Left cardiac atrium (tissue), 4 donors: ENCODE measurements around the gene SLC37A3. TPM values are rescaled to one million over a fixed set of nuclear protein-coding genes. Genes with fewer than 3 reads are reported as not detected.
"Not testable (repeated sequence)": the region's sequence is repeated elsewhere in the genome, so short reads cannot be mapped to it uniquely, and the experiment has no call there.

Source experiments
- ATAC-seq, 2 donors: fragments of 200-7000 bp; cut with Tn5 transposase; one replicate each; pipeline ENCODE4 v1.9.1; 2020; ENCODE audit warnings: mild to moderate bottlenecking in 2 of 2, moderate library complexity in 2 of 2
- DNase-seq: peaks from one replicate; pipeline ENCODE4 v3.0.0-alpha.2; 2020
- intact Hi-C, 2 donors: fragments of 100-400 bp; cut with DNase I; formaldehyde crosslinking; loops; one replicate each; pipeline versions ENCODE4 v1.14.1 to v1.15.1; 2022 to 2023
- total RNA-seq, 2 donors: library from RNA; stranded (reverse); fragmentation: NEBNext Ultra II Directional; extraction: Animal tissue kit (Norgen Biotek cat#: 25700); gene quantifications; one replicate each; pipeline ENCODE4 v1.2.1, GENCODE V29; 2021
- donor health status: DM: no; HTN: yes; CAD: no.
- donor health status: DM: no; HTN: yes; CAD: no; lungs with severe emphysema.
- donor health status: DM: yes; HTN: yes; CAD: no.
- donor health status: Dilated cardiomyopathy.

Gene SLC37A3
- total RNA-seq, 2 donors from 2014 or later, result 11.4 to 18.7 TPM

DNA sequence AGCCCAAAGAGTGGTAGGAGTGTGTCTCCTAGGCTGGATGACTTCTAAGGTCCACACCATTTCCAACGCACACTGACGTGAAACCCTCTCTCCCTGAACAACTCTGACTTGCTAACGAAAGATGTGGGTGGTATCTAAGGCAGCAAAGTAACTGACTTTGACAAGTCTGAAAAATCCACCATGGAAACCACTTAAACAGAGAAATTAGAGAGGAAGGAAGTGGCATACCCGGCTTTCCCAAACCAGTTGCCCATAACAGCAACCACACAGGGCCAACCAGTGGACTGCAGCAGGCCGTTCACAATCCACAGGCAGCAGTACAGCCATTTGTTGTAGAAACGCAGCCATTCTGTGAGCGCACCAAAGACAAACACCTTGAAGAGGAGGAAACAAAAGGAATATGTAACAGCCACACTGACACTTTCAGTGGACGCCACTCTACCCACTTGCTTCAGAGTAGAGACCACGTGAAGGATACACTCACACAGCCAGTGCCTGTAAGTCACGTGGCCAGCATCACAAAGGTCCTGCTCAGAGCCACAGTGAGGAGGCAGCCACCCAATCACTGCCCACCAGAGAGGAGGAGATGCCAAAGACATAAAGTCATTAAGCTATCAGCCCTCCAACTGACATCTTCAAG, 39.8 kb downstream of the SLC37A3 start:
- DNase-seq (no peak), ATAC-seq (peak; percentile 34 to 44)
- intact Hi-C loops, result no loop called here

DNA sequence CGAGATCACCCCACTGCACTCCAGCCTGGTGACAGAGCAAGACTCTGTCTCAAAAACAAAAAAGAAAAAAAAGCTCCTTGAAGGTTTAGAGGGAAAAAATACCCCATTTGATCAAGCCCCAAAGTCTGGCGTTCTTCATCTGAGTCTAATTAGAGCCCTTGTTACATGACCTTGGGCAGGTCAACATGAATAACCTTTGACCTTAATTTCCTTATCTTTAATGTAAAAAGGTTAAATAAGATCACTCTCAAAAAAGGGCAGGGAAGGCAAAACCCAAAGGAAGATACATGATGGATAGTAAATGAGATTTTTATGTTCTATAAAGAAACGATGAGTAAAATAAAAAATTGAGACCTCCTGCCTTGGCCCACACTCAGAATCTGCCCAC, 40.3 kb downstream of the SLC37A3 start:
- ATAC-seq, result no peak
- no peak for DNase-seq
- intact Hi-C loops, result no loop called here

DNA sequence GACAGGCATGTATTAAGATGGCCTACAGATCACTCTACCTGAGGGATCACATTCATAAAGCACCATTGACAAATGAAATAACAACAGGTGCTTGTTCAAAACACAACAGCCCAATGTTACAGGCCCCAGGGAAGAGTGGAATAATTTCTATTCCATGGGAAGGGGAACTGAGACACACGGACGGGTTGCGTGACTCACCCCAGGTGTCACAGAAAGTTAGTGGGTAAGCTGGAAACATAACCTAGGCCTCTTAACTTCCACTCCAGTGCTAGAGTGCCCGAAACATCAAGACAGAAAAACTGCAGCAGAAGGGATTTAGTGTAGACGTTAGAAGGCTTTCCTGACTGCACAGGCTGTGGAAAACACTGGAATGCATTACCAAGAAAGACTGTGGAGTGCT, 48.3 kb downstream of the SLC37A3 start:
- intact Hi-C loops, result no loop called here
- no peak for DNase-seq
- ATAC-seq, result no peak

DNA sequence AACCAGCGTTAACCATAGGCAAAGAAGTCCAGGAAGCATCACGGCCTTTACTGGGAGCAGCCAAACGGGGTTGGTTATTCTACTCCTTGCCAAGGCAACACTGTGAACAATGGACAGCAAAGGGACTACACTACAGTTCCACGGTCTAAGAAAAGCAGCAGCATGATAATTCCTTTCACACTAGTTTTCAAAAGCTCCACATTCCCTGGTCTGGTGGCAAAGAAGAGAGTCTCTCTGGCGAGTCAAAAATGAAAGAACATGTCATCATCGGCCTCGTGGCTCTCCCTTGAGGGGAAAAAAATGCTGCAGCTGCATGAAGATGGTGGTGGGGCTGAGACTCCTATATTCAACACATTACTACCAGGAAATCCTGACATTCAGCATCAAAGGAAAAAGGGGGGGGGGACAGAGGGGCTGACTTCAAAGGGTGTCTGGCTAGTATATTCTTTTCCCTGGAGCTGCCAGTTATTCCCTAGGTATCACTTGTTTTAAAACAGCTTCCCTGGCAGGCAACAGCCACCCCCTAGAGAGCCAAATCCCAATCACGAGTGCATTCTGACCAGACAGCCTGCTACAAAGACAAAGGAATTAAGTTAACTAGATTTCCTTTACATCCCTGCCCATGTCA, 49.1 kb downstream of the SLC37A3 start:
- ATAC-seq (peak; percentile 38 to 41), DNase-seq (no peak)
- intact Hi-C loops, result no loop called here

DNA sequence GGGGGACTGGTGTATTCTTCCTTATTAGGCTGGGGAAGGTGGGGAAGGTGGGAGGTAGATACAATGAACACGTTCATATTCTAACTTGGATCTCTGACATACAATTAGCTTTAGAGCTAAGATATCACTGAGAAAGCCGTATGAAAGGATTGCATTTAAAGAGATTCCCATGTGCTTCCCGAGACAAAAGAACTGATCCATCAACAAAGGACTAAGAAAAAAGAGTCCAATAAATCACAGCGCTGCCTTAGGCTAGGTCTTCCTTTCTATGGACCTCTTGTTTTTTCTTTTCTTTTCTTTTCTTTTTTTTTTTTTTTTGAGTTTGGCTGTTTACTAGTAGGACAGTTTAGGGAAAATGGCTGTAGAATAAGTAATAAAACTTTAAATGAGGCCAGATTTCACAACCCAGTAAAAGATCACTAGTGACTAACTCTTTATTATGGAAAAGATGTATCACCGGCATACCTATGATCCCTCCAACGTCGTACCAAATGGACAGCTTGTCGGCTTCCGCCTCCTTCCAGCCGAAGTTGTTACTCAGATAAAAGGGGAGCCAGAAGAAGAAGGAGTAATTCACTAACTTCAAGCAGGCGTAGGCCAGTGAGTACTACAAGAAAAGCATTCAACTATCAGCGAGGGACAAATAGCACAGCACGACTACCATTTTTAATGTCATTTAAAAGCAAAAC, 50.0 kb downstream of the SLC37A3 start:
- DNase-seq, result no peak
- ATAC-seq, result no peak
- intact Hi-C loops, result no loop called here

DNA sequence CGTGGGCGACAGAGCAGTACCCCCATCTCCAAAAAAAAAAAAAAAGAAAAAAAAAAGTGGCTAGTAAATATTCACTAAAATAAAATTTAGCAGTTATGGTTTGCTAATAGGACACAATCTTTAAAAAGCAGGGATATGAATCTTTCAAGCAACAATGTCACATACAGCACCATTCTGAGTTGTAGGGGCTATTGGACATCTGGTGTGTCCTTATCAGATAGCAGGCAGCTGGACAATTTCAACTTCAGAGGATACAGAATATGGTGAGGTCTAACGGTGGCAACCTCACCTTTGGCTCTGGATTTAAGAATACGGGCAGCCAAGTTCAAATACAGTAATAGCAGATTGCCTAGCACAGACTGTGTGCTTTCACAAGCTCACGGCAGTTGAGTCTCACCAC, 51.1 kb downstream of the SLC37A3 start:
- intact Hi-C loops, result no loop called here
- DNase-seq, result no peak

DNA sequence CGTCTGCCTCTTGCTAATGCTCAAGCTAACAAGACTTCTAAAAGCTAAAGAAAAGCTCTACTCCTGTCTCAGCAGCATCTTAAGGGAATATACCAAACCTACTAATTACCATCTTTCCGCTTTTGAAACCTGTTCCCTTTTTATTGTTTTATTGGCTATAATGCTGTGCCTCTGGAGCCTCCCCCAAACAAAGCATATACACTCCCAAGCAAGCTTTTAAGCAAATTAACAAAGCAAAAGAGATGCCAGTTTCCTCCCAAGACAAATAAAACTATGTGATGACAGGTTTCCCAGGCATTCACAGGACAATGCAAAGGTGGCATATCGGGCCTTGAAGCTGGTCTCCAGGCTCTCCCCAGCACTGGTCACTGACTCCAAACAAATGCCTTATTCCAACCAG, 52.9 kb downstream of the SLC37A3 start:
- ATAC-seq (no peak), DNase-seq (no peak)
- intact Hi-C loops, result no loop called here

More for the DNA sequence above, 51.1 kb downstream of the SLC37A3 start:
- no peak for ATAC-seq

DNA sequence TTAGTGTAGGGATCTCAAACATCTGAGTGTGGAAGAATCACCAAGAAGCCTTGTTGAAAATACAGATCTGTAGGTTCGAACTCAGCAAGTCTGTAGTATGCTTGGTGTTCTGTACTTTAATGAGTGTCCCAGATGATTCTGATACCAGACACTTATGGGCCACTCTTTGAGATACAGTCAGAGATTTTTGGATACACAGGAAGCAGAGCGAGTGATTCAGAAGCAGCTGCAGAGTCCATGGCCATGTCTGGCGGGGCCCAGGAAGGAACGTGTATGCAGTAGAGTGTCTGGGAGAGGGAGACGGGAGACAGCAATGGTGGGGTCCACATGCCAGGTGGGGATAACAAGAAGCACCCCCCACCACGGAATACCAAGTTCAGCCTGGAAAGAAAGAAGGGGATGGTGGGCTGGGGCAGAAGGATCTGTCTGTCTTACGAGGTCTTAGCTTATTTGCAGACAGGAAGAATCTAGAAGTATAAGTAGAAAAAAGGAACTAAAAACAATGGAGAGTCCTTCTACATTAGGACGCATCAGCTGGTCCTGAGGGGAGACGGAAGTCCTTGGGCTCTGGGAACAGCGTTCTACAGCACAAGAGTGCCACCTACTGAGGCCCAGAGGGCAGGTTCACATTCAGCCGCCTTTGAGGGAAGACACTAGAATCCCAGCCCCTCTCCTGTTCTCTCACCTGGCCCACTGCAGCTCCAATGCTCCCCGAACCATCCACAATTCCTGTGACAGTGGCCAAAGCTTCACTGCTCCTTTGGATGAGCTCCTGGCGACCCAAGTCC, 55.4 kb downstream of the SLC37A3 start:
- DNase-seq (peak; percentile 41), ATAC-seq (peak; percentile 76 to 87)
- intact Hi-C loops, result no loop called here

DNA sequence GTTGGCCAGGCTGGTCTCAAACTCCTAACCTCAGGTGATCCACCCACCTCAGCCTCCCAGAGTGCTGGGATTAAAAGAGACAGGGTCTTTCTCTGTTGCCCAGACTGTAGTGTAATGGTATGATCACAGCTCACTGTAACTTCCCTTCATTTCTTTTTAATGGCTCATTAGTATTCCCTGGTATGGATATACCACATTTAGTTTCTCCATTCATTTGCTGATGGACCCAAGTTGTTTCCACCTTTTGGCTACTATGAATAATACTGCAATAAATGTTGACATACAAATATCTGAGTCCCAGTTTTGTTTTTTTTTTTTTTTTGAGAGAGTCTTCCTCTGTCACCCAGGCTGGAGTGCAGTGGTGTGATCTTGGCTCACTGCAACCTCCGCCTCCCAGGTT, 59.4 kb downstream of the SLC37A3 start:
- DNase-seq, intact Hi-C loops, ATAC-seq: not testable (repeated sequence)

DNA sequence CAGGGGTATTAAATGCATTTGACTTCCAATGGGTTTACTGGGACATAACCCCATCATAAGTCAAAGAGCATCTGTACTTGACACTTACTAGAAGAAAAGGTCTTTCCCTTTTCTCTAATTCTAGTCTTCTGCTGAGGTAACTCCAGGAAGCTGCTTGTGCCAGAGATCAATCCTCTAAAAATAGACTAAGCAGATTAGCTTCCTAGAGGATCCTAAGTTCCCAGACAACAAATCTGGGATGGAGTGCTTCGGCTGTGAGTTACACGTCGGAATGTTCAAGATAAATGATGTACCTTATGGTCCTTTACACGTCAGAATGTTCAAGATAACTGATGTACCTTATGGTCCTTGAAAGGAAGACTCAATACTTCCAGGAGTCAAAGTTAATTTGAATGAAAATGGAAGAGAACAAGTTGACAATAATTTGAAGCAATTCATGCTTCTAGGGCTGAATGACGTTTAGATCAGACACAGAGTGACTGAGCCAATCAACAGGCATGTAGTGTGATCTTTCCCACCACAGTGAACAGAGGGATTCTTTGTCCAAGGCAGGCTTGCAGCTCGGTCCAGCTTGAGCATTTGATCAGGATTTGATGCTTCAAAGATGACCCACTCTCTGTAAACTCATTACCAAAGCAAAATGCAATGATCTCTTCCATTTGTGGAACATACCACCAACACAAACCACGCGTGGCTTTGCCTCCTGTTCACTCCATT, 63.8 kb downstream of the SLC37A3 start:
- intact Hi-C loops, result no loop called here
- no peak for DNase-seq
- peak; percentile 32 to 40 for ATAC-seq

DNA sequence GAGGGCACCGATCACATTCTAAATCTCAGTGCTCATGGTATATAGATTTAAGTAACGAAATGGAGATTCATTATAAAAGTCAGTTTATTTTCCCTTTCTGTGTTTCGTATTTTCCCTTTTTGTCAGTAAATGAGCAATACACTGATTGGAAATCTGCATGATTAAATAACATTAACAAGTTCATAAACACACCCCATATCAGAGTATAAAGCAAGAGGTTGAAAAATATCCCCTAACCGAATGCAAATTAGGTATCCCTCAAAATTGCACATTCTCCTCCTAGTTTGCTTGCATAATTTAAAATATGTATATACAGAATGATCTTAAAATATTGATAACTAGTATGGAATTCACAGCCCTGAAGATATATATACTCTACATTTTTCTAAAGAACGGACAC, 64.6 kb downstream of the SLC37A3 start:
- ATAC-seq (no peak), DNase-seq (no peak)
- intact Hi-C loops, result no loop called here

DNA sequence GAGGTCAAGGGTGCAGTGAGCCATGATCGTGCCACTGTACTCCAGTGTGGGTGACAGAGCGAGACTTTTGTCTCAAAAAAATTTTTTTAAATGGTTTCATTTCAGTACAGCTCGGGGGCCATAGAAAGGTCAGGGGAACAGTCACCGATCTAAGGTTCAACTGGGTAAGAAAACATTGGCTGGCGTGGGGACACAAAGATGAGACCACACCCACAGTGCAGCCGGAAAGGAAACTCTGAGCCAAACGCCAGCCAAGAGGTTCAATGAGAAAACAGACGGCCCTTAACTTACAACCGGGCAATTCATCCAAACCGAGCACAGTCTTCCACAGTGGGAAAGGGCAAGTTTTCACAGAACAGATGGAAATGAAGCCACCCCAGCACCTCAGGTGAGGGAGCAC, 65.1 kb downstream of the SLC37A3 start:
- peak; percentile 51 for DNase-seq
- intact Hi-C loops, result no loop called here

DNA sequence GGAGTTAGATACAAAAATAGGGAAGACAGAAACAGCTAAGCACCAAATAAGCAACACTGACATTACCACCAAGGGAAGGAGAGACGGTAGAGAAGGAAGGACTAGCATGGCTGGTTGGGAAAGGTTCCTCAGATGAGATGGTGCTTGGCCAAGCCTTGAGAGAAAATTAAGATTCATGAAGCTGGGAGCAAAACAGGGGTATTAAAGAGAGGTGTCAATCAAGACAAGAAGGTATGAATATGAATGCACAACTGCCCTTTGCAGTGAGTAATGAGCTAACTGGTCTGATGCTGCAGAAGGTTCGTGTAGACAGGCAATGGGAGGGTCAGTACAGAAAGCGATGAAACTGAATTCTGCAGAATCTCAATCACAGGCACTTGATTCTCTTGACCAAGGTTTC, 67.7 kb downstream of the SLC37A3 start:
- no peak for DNase-seq
- ATAC-seq, result no peak
- intact Hi-C loops, result no loop called here

More for the DNA sequence above, 65.1 kb downstream of the SLC37A3 start:
- ATAC-seq, result peak in 1 of 2 donors; percentile 57

DNA sequence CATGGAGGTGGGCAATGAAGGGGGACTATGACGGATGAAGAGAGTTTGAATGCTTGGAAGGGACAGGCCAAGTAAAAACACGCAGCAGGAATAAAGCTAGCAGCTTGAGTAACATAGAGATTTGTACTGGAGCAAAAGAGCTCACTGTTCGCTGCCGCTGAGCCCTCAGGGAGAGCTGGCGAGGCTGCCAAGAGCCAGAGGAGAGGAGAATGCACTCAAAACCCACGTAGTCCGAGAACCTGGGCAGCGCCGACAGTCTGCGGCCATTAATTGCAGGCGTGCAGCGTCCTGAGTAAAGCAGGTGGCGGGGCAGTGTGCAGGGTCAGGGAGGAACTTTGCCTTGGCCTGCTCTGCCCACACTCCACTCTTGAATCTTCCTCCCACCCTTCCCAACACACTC, 68.2 kb downstream of the SLC37A3 start:
- ATAC-seq (no peak), DNase-seq (no peak)
- intact Hi-C loops, result no loop called here

DNA sequence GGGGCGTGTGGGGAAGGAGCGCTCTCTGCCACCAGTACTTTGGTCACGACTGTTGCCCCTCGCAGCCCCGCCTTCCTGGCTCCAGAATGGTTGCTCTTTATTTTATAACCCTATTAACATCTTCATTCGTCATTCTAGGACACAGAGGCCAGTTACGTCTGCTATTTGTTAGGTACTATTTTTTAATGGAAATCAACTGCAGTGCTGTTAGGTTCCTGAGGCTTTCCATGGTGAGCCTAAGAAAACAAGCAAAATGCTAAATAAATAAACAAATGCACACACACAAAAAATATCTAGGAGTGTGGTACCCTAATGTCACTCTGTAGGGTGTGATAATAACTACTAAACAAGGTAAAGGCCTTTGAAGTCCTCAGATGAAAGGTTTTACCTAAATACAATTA, 71.1 kb downstream of the SLC37A3 start:
- DNase-seq, result no peak
- intact Hi-C loops, result loop anchor here in 1 of 2 donors (10.0 kb wide), 1 partner anchor 152 kb away; the partner anchor contains the start of gene KDM7A
- no peak for ATAC-seq

DNA sequence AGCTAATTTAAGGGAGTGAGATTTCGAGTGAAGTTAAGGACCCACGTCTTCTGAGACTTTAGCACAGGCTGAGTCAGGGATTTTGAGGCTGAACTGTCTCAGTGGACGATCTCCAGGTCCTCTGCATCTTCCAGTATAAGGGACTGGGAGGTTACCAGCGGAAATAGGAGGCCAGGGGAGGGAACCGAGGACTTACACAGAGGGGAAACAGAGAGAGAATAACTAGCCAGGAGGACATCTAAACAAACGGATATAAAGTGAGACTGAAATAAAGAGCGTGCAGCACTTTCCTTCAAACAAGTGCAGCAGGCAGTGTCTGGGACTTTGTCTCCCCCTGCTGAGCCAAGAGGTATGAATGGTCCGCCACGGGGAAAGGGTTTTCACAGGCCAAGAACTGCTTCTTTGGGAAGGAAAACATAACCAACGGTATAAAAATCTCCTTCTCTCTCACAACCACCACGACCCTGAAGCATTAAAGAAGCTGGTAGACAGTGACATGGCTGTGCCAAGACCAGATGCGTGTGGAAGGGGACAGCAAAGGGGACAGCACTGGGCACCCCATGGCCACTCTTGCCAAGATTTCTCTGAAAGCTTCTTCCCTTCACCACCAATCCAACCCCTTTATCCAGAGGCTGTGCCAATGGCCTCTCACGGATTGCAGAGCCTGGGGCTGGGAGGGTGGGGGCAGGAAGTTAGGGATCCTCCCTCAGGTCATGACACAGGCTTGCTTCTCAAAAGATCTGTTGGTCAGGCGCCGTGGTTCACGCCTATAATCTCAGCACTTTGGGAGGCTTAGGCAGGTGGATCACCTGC, 72.0 kb downstream of the SLC37A3 start:
- ATAC-seq (peak; percentile 90 to 92), DNase-seq (peak; percentile 63)
- intact Hi-C loops, result loop anchor here in 1 of 2 donors (10.0 kb wide), 1 partner anchor 152 kb away; the partner anchor contains the start of gene KDM7A

DNA sequence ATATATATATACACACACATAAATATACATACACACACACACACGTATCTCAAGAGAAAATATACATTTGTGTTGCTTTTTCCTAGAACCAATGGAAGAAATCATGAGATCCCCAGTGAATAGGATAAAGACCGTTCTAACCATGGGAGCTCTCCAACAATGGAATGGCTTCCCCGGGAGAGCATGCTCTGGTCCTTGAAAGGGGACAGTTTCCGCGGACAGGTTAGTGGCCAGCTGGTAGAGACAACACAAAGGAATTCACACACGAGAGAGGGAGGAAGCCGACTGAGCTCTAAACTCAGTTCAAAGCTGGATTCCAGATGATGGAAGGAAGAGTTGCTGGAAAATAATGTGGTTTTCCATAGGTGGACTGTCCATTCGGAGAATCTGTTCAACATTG, 72.7 kb downstream of the SLC37A3 start:
- intact Hi-C loops, result loop anchor here in 1 of 2 donors (10.0 kb wide), 1 partner anchor 151 kb away; the partner anchor contains the start of gene KDM7A
- no peak for DNase-seq
- ATAC-seq, result no peak

DNA sequence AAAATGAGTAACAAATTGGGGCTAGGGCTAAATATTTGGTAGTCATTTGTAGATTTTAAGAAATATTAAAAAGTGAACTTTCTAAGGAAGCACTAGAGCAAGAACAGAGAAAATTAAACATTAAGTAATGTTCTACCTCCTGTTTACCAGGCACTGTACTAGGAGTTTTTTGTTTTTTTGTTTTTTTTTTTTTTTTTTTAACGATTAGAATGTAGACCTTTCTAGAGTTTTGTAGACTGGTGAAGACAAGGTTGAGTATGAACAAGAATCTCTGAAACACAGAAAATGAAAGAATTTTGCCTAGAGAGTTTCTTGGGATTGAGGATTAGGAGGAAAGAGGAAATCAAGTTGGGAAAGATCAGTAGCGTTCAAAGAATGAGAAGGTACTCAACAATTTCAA, 73.6 kb downstream of the SLC37A3 start:
- no peak for ATAC-seq
- intact Hi-C loops, result loop anchor here in 1 of 2 donors (10.0 kb wide), 1 partner anchor 150 kb away; the partner anchor contains the start of gene KDM7A
- DNase-seq, result no peak
